Measurements from ENCODE around the gene FGGY.
"Not testable (repeated sequence)": the region's sequence is repeated elsewhere in the genome, so short reads cannot be mapped to it uniquely, and the experiment has no call there.

FGGY gene

DNA sequence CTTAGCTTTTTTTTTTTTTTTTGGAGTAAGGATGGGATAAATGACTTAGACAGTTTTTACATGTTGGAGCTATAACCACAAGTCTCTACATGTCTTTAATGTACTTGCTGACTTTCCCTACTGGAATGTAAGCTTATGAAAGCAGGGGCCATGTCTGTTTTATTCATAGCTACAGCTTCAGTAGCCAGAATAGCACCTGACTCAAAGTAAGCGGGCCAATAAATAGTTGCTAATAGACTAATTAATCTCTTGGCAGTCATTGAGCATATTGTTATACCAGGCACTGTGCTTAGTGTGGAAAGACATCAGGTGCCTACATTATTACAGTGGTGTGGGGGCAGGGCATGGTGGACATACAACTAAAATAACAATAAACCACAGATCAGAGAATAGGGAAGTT is 433.4 kb downstream of the FGGY start:
- no peak for DNase-seq

DNA sequence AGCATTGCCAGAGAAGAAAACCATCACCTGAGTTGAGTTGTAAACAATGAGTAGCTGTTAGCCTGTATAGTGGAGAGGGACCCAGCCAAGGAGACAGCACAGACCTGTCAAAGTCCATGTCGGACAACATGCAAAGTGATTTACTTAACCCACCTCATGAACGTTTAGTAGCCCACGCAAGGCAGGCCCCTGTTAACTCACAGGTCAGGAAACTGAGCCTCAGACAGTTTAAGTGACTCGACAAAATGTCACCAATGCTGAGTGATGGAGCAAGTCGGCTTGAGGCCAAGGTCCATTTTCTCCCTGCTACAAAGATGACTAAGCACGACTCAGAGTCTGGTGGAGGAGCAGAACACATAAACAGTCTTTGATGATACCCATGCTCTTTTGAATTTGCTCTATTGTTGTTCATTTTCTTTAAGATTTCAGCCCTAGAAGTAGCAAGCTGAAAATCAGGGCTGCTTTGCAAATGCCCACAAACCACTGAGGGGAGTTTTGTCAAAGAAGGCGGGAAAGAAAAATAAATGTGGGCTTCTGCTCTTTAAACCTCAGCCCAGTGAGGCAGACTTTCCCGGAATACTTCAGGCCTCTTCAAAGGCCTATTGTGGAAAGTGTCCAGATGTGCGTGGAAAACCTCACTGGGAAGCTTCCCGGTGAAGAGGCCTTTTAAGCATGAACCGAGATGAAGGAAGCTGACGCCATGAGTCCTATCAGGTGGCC is 434.0 kb downstream of the FGGY start:
- DNase-seq = peak in 18 of 58 donors; percentile 4 to 79 (median 20)

DNA sequence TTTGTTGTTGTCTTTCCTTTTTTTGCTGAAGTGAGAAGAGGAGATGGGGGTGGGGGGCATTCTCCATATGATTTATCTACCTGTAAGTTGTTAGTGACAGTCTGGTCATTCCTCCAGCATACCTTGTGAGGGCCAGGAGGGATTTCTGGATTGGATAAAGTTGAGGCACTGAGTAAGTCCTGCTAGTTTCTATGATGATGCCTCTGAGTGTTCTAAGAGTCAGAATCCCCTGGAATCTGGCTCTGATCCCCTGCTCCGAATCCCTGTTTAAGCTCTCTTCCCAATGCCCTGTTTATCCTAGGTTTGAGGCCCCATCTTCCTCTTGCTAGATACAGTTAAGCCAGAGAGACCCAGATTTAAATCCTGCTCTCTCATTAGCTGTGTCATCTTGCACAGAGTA is 434.7 kb downstream of the FGGY start:
- DNase-seq = no peak

DNA sequence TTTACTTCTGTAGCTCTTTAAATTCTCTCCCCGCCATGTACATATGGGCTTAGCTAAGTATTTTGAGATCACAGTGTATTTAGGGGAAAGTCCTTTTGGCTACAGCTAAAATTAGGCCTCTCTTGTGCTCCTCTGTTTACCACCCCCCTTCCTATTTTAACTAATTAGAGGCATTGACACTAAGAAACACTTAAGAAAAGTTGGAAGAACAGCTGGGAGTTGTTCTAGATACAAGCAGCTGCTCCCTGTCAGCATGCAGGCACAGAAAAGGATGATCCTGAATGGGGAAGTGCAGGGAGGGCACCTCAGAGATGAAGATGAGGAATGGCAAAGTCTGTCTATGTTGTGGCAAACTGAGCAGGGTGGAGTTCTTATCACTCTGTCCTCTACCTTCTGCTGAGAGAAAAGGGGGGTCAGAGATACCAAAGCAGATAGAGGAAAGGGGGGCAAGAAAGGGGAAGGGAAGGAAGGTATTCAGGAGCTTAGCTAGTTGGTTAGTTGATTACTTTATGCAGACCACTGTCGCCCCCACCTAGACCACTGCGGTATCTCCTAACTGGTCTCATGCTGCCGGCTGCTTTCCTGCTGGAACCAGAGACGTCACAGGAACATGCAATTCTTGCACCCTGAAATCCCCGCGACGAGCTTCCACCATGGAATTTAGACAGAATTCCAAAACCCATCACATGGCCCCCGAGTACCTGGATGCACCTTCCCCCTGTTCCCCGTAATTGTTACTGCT is 435.5 kb downstream of the FGGY start:
- DNase-seq = no peak

DNA sequence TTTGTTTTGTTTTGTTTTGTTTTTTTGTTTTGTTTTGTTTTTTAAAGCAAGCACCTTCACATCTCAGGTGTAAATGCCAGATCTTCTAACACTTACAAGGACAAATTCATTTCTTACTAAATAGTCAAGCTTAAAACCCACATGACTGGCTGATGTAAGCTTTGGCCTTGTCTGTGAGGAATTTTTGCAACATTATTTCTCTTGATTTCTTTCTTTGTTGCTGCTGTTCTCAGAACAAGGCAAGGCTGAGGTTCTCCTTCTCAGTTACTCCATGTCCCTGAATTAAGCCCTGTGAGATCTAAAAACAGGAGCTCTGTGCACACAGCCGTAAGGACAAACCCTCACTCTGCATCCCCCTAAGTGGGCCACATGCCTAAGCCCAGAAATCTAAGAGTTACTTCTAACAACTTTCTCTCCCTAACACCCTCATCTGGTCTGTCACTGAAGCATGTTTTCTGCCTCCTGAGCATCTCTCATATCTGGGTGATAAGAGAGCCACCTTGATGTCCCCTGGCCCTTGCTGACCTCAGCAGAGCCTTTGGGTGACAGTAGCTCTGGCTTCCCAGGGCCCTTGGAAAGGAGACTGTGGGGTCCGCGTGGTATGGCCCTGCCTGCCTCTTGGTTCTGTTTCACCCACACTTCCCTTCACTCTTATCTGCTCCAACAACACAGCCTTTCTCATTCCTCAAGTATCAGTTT is 436.7 kb downstream of the FGGY start:
- no peak for DNase-seq

DNA sequence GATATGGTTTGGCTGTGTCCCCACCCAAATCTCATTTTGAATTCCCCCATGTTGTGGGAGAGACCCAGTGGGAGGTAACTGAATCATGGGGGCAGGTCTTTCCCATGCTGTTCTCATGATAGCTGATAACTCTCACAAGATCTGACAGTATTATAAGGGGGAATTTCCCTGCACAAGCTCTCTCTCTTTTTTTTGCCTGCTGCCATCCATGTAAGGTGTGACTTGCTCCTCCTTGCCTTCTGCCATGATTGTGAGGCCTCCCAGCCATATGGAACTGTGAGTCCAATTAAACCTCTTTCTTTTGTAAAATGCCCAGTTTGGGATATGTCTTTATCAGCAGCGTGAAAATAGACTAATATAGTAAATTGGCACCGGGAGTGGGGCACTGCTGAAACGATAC is 439.0 kb downstream of the FGGY start:
- not testable (repeated sequence) for DNase-seq

DNA sequence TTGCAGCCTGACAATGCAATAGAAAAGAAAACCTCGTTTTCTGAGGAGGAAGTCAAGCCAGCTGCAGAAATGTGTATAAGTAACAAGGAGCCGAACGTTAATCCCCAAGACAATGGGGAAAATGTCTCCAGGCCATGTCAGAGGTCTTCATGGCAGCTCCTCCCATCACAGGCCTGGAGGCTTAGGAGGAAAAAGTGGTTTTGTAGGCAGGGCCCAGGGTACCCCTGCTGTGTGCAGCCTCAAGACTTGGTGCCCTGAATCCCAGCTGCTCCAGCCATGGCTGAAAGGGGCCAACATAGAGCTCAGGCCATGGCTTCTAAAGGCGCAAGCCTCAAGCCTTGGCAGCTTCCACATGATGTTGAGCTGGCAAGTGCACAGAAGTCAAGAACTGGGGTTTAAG is 439.9 kb downstream of the FGGY start:
- no peak for DNase-seq

DNA sequence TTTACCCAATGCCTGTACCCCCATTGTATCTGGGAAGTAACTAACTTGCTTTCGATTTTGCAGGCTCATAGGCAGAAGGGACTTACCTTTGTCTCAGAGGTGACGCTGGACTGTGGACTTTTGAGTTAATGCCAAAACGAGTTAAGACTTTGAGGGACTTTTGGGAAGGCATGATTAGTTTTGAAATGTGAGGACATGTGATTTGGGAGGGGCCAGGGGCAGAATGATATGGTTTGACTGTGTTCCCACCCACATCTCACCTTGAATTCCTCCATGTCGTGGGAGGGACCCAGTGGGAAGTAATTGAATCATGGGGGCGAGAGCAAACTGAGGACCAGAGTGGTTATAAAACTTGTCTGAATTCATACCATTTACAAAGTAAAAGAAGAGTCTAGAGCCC is 440.7 kb downstream of the FGGY start:
- no peak for DNase-seq

DNA sequence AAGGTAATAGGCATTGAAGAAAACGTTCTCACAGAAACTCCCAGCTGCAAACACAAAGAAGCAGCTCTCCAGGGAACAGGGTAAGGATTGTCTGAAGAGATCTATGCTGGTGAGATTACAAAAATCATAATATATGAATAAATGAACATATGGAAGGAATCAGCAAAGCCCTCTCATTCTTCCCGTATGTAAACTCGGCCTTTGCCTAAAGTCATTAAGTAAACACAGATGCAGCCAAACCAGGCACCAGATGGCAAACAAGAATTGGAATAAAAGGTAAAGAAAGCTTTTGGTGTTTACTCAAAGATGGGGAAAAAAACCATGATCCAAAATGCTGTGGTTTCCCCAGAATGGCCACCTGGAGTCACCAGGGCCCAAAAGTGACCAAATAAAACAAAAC is 441.3 kb downstream of the FGGY start:
- DNase-seq = no peak

DNA sequence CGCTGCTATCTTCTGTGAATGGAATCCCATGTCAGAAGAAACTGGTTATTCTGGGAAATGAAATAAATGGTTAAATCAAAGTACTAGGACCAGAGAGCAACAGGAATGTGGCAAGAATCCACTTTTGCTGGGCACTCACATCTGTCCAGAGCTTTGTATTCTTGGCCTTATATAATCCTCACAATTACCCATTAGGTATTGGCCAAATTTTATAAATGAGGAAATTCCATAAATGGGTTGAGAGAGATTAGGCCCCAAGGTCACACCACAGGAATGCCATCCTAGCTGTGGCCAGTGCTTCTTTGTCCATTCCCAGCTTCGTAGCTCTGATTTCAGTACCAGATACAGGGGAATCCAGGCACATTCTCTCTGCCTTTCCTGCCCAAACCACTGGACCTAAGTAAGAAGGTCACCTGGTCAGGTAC is 441.7 kb downstream of the FGGY start:
- DNase-seq = no peak

DNA sequence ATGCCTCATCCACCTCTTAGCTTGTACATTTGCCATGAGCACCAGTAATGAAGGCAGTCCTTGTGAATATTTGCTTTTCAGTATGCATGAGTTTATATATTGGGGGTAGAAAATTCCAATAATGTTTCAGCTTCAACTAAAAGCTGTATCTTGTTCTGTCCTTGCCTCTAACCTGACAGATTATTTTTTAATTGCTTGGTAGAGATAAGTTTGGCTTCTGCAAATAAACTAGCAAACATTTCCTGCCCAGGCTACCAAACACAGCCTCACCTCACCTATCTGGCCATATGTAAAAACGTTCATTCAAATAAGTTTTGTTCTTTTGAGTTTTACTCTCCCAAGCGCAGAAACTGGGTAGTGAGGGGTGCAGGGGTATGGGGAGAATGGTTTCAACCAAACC is 442.2 kb downstream of the FGGY start:
- no peak for DNase-seq

DNA sequence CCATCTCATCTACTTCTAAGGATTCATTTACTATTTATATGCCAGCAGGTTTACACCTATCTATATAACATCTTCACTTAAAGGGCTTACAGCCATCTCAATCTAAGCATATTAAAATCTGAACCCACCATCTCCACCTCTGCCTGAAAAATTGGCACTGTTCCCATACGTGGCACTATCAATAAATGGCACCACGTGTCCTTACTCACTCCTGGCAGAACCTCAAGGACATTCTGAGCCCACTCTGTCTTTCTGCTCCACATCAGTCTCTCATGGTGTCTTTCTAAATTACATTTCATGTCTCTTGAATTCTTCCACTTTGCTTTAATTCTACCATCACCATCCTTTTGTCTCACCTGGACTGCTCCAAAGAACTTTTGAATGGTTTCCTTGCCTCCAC is 445.6 kb downstream of the FGGY start:
- no peak for DNase-seq

DNA sequence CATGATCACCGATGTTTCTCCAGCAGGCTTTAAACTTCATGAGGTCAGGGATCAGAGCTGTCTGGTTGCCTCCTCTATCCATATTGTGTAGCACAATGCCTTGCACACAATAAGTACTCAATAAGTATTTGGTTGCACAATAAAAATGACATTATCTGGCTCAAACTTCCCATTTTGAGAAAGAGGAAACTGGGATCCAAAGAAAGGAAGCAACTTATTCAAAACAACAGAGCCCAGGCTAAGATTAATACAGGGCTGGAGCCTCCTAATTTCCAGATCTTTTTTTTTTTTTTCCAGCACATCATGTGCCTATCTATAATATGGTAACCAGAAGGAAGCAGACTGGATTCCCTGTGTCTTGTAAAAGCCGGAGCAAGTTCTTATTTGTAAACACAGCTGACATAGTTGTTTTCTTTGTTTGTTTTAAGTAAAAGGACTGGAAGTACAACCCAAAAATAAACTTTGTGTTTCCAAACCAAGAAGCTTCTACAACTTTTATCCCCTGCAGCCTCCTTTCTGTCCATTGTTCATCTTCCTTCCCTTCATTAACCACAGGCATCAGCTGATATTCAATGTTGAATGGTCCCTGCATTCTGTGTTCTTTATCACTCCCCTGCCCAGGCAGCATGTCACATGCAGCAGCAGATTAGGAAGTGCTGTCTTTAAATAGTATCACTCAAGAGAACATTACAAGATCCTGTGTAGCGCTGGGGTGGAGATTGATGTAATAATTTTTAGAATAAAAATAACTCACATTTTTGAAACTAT is 446.6 kb downstream of the FGGY start:
- DNase-seq = peak in 2 of 58 donors; percentile 3 to 21

DNA sequence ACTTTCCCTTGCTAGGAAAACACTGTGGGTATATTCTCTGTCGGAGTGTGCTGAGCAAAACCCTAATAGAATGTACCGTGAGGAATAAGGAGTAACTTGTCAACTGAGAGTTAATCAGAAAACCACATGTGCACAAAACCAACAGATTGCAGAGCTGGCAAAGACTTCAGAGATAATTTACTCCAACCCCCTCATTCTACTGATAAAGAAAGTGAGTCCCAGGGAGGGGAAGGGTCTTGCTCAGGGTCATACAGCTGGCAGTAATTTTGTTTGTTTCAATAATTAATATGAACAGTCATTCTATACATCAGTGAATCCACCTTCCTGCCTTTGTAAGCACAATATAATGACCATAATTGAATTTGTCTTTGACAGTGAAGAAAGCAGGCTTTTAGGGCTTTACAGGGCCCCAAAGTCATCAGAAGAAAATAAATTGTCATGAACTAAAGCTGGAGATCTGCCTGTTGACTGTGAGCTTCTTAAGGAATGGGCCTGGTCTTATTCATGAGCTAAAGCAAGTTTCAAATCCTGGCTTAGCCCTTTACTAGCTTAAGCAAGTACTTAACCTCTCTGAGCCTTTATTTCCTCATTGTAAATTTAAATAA is 450.6 kb downstream of the FGGY start:
- no peak for DNase-seq

DNA sequence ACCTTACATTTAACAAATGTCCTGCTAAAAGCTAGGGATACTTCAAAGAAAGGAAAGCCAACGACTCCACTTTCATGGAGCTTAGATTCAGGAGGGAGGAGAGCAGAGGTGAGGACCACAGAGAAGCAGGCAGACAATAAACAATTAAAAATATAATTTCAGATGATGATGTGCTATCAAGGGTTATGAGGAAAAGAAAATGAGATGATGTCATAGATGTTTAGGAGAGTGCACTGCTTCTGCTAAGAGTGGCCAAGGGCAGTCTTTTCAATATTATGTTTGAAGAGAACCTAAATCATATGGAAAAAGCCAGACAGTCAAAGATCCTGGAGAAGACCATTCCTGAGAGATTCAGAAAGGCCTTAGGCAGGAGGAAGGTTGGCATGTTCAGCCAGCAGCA is 451.2 kb downstream of the FGGY start:
- DNase-seq = no peak

DNA sequence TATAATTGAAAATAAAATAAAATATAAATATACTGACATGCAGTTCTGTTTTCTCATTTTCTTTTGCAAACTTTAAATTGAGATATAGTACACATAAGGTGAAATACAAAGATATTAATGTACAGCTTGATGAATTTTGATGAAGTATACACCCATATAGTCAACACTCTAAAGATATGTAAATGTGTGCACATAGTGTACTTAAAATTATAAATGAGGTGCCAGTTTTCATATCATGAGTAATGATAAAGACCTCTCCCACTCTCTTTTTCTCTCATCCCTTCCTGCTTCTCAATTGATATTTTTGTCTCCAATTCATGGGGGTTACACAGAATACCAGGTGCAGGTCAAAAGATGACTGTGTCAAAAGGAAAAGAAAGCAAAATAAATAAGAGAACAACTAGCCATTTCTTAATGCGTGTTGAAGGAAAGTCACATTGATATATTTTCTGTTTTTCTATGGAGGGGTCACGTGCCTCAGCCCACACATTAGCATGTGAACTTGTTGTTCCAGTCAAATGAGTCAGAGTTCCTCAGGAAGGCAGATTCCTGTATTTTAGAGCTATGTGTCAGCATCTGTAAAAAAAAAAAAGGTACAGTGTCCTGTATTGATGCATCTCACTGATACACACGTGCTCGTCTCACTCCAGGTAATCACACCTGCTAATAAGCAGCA is 453.6 kb downstream of the FGGY start:
- DNase-seq = no peak

DNA sequence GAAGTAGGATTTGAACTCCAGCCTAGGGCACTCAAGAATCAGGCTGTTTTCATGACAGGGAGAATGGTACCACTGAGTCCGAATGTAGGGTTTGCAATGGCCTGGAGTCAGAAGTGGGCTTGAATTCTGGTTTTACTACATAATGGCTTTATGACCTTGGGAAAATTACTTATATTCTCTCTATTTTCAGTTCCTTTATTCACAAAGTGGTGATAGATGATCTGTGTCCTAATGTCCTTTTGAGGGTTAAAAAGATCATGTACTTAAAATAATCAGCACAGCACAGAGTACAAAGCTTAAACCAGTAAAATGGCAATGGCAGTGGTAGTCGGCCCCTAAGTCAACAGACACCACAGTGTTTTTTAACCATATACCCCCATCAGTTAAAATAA is 454.1 kb downstream of the FGGY start:
- no peak for DNase-seq

DNA sequence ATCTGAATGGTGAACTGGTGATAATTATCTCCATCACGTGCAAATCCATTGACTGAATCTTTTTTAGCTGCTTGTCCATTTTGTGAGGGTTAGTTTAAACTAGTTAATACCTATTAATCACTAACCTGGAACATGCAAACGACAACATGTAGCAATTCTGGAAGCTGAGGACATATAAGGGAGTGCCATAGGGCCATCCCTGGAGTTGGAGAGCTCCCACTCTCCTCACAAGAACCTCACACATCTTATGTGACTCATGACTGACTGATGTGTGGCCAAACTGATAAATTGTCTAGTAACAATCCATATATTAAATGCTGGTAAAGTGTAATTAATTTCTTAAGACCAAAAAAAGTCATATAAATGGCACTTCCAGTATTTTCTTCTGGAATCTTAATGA is 454.9 kb downstream of the FGGY start:
- DNase-seq = no peak

DNA sequence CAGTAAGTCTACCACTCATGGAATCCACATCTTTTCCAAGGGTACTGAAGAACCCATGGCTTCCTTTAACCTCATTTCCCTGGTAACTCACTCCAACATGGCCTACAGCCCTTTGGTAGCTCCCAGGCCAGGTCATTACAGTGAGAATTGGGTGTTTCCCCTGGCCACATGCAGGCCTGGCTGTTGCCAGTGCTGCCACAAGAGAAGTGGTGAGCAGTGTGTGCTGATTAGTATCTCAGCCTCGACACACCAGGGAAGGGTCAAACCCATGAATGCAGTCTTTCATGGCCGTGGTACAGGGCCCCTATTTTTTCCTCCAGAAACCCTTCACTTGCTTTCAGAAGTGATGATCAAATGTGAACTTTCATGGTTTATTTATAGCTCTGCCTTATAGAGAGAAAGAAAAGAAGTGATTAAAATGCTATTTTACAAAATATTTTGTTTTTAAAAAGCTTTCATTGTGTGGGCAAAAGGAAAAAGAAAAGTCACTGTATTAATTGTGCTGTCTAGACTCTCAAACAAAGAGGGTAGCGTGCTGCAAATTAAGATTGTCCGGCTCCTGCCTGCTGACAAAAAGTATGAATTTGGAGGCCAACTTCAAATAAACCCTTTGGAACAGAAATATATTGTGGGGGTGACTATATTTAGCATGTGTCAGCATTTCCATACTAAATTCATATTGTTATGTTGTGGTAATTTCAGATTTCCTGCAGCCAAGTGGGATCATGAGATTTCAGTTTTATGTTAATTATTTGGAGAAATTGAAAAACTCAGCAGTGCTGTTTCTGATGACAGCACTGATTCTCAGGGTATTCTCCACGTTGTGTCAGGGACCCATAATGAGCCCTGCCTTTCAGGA is 455.9 kb downstream of the FGGY start:
- DNase-seq = peak in 28 of 58 donors; percentile 5 to 68 (median 20)

Measured in anterior cingulate cortex (tissue), 58 donors.